ENCODE results near the gene RIPOR2.

The RIPOR2 gene

GRCh38 chr6:24951811-24952299 lies 16.1 kb upstream of the RIPOR2 start:
- no peak for TF ChIP-seq CTCF (IDR thresholded peaks at IDR 0.05)

GRCh38 chr6:24950218-24950941 lies 14.6 kb upstream of the RIPOR2 start:
- no peak for TF ChIP-seq CTCF (IDR thresholded peaks at IDR 0.05)

GRCh38 chr6:24949020-24949569 lies 13.3 kb upstream of the RIPOR2 start:
- no peak for TF ChIP-seq CTCF (IDR thresholded peaks at IDR 0.05)

GRCh38 chr6:24947636-24948035 lies 11.9 kb upstream of the RIPOR2 start:
- no peak for TF ChIP-seq CTCF (IDR thresholded peaks at IDR 0.05)

- TF ChIP-seq CTCF (IDR thresholded peaks at IDR 0.05) = no peak
Observed at GRCh38 chr6:24945054-24945453, 9.3 kb upstream of the RIPOR2 start.

GRCh38 chr6:24943774-24944173 lies 8.0 kb upstream of the RIPOR2 start:
- no peak for TF ChIP-seq CTCF (IDR thresholded peaks at IDR 0.05)

GRCh38 chr6:24940311-24940917 lies 4.7 kb upstream of the RIPOR2 start:
- no peak for TF ChIP-seq CTCF (IDR thresholded peaks at IDR 0.05)
